Bone marrow (tissue), 2 donors: ENCODE measurements around the gene OR10S1.
"Not testable (repeated sequence)": the region's sequence is repeated elsewhere in the genome, so short reads cannot be mapped to it uniquely, and the experiment has no call there.

Source experiments
- DNase-seq, 2 donors: peaks; one replicate each; lab custom pipeline; 2025; lab: John Stamatoyannopoulos, UW

The OR10S1 gene

DNA sequence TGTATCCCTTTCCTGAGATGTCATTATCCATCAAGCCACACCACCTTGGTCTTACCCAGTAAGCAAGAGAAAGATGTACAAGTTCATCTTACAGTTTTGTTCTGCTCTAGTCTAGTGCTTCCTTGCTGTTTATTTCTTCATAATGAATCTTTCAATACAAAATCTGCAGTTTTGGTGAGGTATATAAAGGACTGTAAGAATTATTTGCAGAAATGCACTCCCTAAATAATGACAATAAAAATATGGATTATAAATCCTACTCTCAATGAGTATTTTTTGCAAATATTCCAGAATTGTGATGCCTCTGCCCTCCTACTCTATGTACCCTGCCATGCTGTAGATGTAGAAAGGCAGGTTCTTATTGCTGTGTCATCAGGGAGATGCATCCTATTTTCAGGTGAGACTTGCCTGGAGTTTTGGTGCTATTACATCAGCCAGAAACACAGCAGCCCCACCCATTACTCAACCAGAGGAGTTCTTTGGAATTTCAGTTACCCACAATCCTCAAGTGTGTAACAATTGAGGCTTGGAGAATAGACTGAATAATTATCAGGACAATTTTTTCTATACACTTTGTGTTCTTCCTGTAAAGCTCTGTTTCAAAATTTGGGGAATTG lies at the start of gene OR10S1:
OR10S1 (minus strand) TSS at position 51 of the 617 bp plus-strand sequence. CDS start 117 bp downstream, outside the sequence.
- DNase-seq: no peak

GRCh38 chr11:124026498-124026897 lies 48.9 kb upstream of the OR10S1 start, which contains the start of gene OR10G8:
OR10G8 (plus strand) TSS chr11:124026798; CDS start chr11:124029623, 2,825 bp downstream.
- DNase-seq: no peak

GRCh38 chr11:124015837-124016236 lies 38.3 kb upstream of the OR10S1 start:
- DNase-seq: not testable (repeated sequence)

- no peak for DNase-seq
These were observed 35.1 kb upstream of the OR10S1 start, which contains the start of gene OR10G4 for GRCh38 chr11:124012697-124013096. OR10G4 (plus strand) TSS chr11:124012997; CDS start chr11:124015575, 2,578 bp downstream.

- DNase-seq: no peak
These were observed 17.5 kb upstream of the OR10S1 start, which contains the start of gene OR10G6 for GRCh38 chr11:123995119-123995518. OR10G6 (minus strand) TSS chr11:123995161; CDS start chr11:123995161, 0 bp downstream.

DNA sequence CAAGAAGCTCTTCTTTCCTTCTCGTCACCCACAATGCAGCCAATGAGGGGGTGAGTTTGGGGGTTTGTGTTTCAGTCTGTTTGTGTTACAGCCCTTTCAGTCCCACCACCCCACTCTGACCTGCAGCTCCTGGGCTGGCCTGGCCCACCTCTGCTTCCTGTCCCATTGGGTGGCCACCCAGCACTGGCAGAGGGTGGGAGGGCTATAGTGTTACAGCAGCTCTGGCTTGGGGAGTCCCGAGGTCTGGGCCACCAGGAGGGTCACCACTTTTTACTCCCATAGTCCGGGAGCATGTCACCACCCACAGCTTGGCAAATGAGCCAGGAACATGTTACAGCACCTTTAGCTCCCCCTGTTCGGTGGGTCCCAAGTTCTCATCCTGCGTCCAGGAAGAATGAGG lies 1.7 kb upstream of the OR10S1 start:
- no peak for DNase-seq

DNA sequence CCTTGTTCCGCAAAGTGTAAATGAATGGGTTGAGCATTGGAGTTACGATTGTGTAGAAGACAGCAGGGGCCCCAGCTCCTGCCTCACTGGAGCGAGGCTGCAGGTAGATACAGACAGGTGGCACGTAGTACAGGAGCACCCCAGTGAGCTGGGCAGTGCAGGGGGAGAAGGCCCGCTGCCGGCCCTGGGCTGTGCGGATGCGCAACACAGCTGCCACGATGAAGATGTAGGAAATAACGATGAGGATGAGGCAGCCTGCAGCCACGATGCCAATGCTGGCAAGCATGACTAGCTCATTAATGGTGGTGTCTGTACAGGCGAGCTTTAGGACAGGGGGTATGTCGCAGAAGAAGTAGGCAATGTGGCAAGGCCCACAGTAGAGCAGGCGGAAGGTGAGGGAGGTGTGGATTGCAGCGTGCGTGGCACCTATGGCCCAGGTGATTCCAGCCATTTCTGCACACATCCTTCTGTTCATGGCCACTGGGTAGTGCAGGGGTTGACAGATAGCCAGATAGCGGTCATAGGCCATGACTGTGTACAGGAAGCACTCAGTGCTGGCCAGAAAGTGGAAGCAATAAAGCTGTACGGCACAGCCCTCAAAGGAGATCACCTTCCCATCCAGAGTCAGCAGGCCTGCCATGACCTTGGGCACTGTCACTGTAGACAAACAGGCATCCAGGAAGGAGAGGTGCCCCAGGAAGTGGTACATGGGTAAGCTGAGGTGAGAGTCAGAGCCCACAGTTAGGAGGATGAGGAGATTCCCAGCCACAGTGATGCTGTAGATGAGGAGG lies 616 bp downstream of the OR10S1 start:
- no peak for DNase-seq

DNA sequence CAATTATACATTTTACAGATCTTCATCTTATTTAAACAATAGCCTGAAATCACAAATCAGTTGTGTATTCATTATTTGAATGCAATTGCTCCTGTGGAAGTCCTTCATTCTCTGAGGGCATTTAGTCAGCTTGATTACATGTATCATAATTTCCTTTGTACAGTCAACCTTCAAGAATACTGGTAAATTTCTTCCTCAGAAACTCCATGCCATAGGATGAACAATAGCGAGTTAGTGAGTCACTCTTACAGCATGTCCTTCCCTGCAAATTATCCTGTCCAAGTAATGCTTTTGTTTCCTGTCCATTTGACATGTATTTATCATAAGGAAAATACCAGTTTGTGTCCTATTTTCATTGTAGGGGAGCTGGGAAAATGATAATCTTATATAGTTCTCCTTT lies 3.8 kb downstream of the OR10S1 start:
- DNase-seq: no peak

DNA sequence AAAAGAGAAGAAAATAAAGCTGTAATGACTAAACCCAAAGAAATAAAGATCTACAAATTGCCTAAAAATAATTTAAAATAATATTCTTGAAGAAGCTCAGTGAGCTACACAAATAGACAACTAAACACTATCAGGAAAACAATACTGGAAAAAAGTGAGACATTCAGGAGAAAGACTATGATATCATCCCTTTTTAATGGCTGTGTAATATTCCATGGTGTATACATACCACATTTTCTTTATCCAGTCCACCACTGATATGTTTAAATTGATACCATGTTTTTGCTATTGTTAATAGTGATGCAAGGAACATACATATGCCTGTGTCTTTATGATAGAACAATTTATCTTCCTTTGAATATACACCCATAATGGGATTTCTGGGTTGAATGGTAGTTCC lies 20.8 kb downstream of the OR10S1 start:
- DNase-seq: no peak

DNA sequence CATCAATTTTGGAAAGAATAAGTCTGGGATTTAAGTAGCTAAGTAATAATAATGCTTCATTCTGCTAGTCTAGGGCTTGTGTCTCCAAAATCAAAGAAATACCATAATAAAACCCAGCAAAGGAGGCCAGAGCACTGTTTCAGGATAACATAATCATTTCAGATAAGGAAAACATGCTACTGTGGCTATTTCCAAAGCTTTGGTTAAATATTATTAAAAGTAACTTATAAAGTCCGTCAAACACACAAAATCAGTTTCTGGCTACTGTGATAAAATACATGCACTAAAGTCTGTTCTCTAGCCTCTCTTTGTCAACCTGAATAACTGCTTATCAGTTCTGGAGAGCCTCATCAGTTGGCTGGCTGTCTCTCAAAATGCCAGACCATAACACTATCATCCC lies 32.4 kb downstream of the OR10S1 start:
- DNase-seq: no peak

GRCh38 chr11:123943738-123944137 lies 33.8 kb downstream of the OR10S1 start, which contains the start of gene OR6T1:
OR6T1 (minus strand) TSS chr11:123943838; CDS start chr11:123943838, 0 bp downstream.
- no peak for DNase-seq

GRCh38 chr11:123942413-123942812 lies 35.2 kb downstream of the OR10S1 start:
- DNase-seq: no peak

- no peak for DNase-seq
These were observed 38.3 kb downstream of the OR10S1 start, which contains the start of gene OR4D5 for GRCh38 chr11:123939317-123939716. OR4D5 (plus strand) TSS chr11:123939617; CDS start chr11:123939617, 0 bp downstream.
